GM12878 (cell line): Measurements from ENCODE around the gene UHMK1. TPM values are rescaled to one million over a fixed set of nuclear protein-coding genes. Genes with fewer than 3 reads are reported as not detected.

Experiments
- ASH2L ChIP-seq: fragments of 300-600, 200-600 bp; sonication (generic); IDR thresholded peaks from 2 replicates; pipeline ENCODE4 v1.6.1; 2017; ENCODE audit warnings: low read depth, mild to moderate bottlenecking, borderline replicate concordance
- KLF5 ChIP-seq: fragments of 450-650 bp; IDR thresholded peaks from 2 replicates; pipeline ENCODE4 v1.6.1; 2014; ENCODE audit warnings: mild to moderate bottlenecking; ENCODE audit not compliant: partially characterized antibody
- MEF2B ChIP-seq: fragments of 450-650 bp; IDR thresholded peaks from 2 replicates; pipeline ENCODE4 v1.6.1; 2018; ENCODE audit warnings: mild to moderate bottlenecking, moderate library complexity; ENCODE audit not compliant: partially characterized antibody, poor library complexity, severe bottlenecking
- NFIC ChIP-seq: IDR thresholded peaks from 2 replicates; pipeline ENCODE4 v1.6.1; 2012; ENCODE audit warnings: low read depth, mild to moderate bottlenecking, inconsistent platforms, low read length, moderate library complexity
- RB1 ChIP-seq: fragments of 450-650 bp; formaldehyde crosslinking; IDR thresholded peaks from 2 replicates; pipeline ENCODE4 v1.6.1; 2017; ENCODE audit warnings: mild to moderate bottlenecking, borderline replicate concordance
- STAT1 ChIP-seq: fragments of 450-650 bp; conservative IDR thresholded peaks from 2 replicates; pipeline ENCODE4 v1.6.1; 2014; ENCODE audit warnings: antibody characterized with exemption, mild to moderate bottlenecking
- TCF12 ChIP-seq: IDR thresholded peaks from 2 replicates; pipeline ENCODE4 v1.6.1; 2011; ENCODE audit warnings: low read depth, mild to moderate bottlenecking, low read length
- ZNF274 ChIP-seq: IDR thresholded peaks from one replicate; pipeline ENCODE4 v1.8.0; 2011; ENCODE audit not compliant: insufficient read length, insufficient read depth
- polyA plus RNA-seq, 11 experiments: library from polyadenylated mRNA; depleted of rRNA in 4 of 11; unstranded in 6 of 11; stranded (reverse) in 5 of 11; fragments of >200 nt; fragmentation: Nextera tagmentation in 4 of 11; fragmentation: Illumina TruSeq in 1 of 11; extraction: Ambion mirVana in 4 of 11; extraction: Trizol in 1 of 11; gene quantifications; 1 replicate in 1 of 11; 2 replicates in 10 of 11; pipeline versions ENCODE4 v1.2.1 to v1.2.3, GENCODE V29; 2011 to 2016; ENCODE audit warnings: inconsistent platforms in 2 of 11, missing spikeins in 2 of 11, low read depth in 1 of 11
- total RNA-seq, 4 experiments: library from RNA; depleted of rRNA in 3 of 4; stranded (reverse); fragments of >200 nt in 3 of 4; fragmentation: Illumina TruSeq in 1 of 4; extraction: Trizol in 1 of 4; gene quantifications; 2 replicates each; pipeline versions ENCODE4 v1.2.1 to v1.2.3, GENCODE V29; 2013 to 2021
- TF ChIP-seq, protein P1 (sequence below): fragments of 450-650 bp; IDR thresholded peaks from 2 replicates; pipeline ENCODE4 v1.6.1; 2017; ENCODE audit warnings: mild to moderate bottlenecking, low read depth, inconsistent platforms; ENCODE audit not compliant: poor library complexity, severe bottlenecking
- TF ChIP-seq, protein P2 (sequence below): IDR thresholded peaks from 2 replicates; pipeline ENCODE4 v1.6.1; 2012; ENCODE audit warnings: low read depth, low read length, improper control_type of control experiment
- TF ChIP-seq, protein P3 (sequence below): fragments of 450-650 bp; formaldehyde crosslinking; IDR thresholded peaks from 2 replicates; pipeline ENCODE4 v1.5.0; 2022; ENCODE audit warnings: mild to moderate bottlenecking, missing genetic modification characterization
- TF ChIP-seq, protein P4 (sequence below): fragments of 450-650 bp; IDR thresholded peaks from 2 replicates; pipeline ENCODE4 v1.6.1; 2018; ENCODE audit warnings: mild to moderate bottlenecking, low read depth, moderate library complexity; ENCODE audit not compliant: partially characterized antibody

The UHMK1 gene
- total and polyA plus RNA-seq, 10 of the 15 experiments (the other 5 are each of a cell fraction or from before 2014, with no cell fraction given), result 5.7 to 52.7 (median 28.3) TPM

DNA sequence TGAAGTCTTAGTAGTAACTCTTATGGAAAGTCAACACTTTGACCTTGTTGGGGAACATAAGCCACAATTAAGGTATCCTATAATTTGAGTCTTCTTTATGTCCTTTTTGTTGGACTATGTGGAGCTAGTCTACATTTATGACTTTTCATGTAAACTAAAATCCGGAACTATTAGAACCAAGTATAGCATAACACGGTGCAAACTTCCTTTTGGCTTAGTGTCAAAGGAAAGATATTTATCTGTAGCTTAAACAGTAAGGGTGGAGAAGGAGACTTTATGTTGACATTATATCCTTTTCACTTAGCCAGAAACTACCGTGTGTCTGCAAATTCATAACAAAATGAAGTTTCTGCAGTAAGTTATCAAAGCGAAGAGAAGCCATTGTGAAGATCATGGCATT is 71.2 kb downstream of the UHMK1 start (continued):
- TF ChIP-seq MEF2B (no peak), RB1 (no peak), NFIC (no peak), ZNF274 (no peak), STAT1 (no peak), KLF5 (no peak), TCF12 (no peak), ASH2L (no peak)
- TF ChIP-seq, protein P1, sequence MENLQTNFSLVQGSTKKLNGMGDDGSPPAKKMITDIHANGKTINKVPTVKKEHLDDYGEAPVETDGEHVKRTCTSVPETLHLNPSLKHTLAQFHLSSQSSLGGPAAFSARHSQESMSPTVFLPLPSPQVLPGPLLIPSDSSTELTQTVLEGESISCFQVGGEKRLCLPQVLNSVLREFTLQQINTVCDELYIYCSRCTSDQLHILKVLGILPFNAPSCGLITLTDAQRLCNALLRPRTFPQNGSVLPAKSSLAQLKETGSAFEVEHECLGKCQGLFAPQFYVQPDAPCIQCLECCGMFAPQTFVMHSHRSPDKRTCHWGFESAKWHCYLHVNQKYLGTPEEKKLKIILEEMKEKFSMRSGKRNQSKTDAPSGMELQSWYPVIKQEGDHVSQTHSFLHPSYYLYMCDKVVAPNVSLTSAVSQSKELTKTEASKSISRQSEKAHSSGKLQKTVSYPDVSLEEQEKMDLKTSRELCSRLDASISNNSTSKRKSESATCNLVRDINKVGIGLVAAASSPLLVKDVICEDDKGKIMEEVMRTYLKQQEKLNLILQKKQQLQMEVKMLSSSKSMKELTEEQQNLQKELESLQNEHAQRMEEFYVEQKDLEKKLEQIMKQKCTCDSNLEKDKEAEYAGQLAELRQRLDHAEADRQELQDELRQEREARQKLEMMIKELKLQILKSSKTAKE, result no peak
- TF ChIP-seq, protein P2, sequence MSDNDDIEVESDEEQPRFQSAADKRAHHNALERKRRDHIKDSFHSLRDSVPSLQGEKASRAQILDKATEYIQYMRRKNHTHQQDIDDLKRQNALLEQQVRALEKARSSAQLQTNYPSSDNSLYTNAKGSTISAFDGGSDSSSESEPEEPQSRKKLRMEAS, result no peak
- TF ChIP-seq, protein P3, sequence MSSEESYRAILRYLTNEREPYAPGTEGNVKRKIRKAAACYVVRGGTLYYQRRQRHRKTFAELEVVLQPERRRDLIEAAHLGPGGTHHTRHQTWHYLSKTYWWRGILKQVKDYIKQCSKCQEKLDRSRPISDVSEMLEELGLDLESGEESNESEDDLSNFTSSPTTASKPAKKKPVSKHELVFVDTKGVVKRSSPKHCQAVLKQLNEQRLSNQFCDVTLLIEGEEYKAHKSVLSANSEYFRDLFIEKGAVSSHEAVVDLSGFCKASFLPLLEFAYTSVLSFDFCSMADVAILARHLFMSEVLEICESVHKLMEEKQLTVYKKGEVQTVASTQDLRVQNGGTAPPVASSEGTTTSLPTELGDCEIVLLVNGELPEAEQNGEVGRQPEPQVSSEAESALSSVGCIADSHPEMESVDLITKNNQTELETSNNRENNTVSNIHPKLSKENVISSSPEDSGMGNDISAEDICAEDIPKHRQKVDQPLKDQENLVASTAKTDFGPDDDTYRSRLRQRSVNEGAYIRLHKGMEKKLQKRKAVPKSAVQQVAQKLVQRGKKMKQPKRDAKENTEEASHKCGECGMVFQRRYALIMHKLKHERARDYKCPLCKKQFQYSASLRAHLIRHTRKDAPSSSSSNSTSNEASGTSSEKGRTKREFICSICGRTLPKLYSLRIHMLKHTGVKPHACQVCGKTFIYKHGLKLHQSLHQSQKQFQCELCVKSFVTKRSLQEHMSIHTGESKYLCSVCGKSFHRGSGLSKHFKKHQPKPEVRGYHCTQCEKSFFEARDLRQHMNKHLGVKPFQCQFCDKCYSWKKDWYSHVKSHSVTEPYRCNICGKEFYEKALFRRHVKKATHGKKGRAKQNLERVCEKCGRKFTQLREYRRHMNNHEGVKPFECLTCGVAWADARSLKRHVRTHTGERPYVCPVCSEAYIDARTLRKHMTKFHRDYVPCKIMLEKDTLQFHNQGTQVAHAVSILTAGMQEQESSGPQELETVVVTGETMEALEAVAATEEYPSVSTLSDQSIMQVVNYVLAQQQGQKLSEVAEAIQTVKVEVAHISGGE (CRISPR knock-in tag), result no peak
- TF ChIP-seq, protein P4, sequence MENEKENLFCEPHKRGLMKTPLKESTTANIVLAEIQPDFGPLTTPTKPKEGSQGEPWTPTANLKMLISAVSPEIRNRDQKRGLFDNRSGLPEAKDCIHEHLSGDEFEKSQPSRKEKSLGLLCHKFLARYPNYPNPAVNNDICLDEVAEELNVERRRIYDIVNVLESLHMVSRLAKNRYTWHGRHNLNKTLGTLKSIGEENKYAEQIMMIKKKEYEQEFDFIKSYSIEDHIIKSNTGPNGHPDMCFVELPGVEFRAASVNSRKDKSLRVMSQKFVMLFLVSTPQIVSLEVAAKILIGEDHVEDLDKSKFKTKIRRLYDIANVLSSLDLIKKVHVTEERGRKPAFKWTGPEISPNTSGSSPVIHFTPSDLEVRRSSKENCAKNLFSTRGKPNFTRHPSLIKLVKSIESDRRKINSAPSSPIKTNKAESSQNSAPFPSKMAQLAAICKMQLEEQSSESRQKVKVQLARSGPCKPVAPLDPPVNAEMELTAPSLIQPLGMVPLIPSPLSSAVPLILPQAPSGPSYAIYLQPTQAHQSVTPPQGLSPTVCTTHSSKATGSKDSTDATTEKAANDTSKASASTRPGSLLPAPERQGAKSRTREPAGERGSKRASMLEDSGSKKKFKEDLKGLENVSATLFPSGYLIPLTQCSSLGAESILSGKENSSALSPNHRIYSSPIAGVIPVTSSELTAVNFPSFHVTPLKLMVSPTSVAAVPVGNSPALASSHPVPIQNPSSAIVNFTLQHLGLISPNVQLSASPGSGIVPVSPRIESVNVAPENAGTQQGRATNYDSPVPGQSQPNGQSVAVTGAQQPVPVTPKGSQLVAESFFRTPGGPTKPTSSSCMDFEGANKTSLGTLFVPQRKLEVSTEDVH, result no peak
